ENCODE results near the gene MED16. TPM values are rescaled to one million over a fixed set of nuclear protein-coding genes. Genes with fewer than 3 reads are reported as not detected.

MED16 gene
- polyA plus RNA-seq (ENCODE audit: insufficient read depth in 1 of 5, insufficient read length in 5 of 5, low replicate concordance in 1 of 5), result 10 to 100 TPM; 36.7 to 76.2 (median 51.0) TPM
- long read RNA-seq, donor 1, transcript MED16-204 (15 exons, 3,420 nt), result major isoform, 6 of 169 reads
- long read RNA-seq, donor 1, partial matches to known transcripts, result 163 of 169 reads
- long read RNA-seq, donor 1, other reads (novel, unspliced or antisense), result 0 of 169 reads
- long read RNA-seq, donor 2, transcript MED16-204 (15 exons, 3,420 nt), result major isoform, 16 of 16 reads
- long read RNA-seq, donor 2, partial matches to known transcripts, result 0 of 16 reads
- long read RNA-seq, donor 2, other reads (novel, unspliced or antisense), result 0 of 16 reads
- long read RNA-seq, donor 3, transcript MED16-204 (15 exons, 3,420 nt), result major isoform, 7 of 12 reads
- long read RNA-seq, donor 3, partial matches to known transcripts, result 5 of 12 reads
- long read RNA-seq, donor 3, other reads (novel, unspliced or antisense), result 0 of 12 reads
- long read RNA-seq, donor 4, partial matches to known transcripts, result 0 of 4 reads
- long read RNA-seq, donor 4, other reads (novel, unspliced or antisense), result 0 of 4 reads
- long read RNA-seq, donor 5, transcript MED16-204 (15 exons, 3,420 nt), result major isoform, 9 of 25 reads
- long read RNA-seq, donor 5, partial matches to known transcripts, result 15 of 25 reads
- long read RNA-seq, donor 5, other reads (novel, unspliced or antisense), result 0 of 25 reads
- long read RNA-seq, donor 6, transcript MED16-204 (15 exons, 3,420 nt), result major isoform, 14 of 22 reads
- long read RNA-seq, donor 6, partial matches to known transcripts, result 8 of 22 reads
- long read RNA-seq, donor 6, other reads (novel, unspliced or antisense), result 0 of 22 reads
- long read RNA-seq, donor 7, transcript MED16-204 (15 exons, 3,420 nt), result major isoform, 14 of 72 reads
- long read RNA-seq, donor 7, partial matches to known transcripts, result 50 of 72 reads
- long read RNA-seq, donor 7, other reads (novel, unspliced or antisense), result 8 of 72 reads
- long read RNA-seq, donor 8, transcript MED16-204 (15 exons, 3,420 nt), result major isoform, 6 of 6 reads
- long read RNA-seq, donor 8, partial matches to known transcripts, result 0 of 6 reads
- long read RNA-seq, donor 8, other reads (novel, unspliced or antisense), result 0 of 6 reads

GRCh38 chr19:892894-893689 is at the start of gene MED16, which contains the start of gene RNU6-9:
Gene MED16, minus strand, starts transcription at chr19:893187. Its CDS starts 2,056 bp downstream, at chr19:891131.
Gene RNU6-9, plus strand, starts transcription at chr19:893484.
- DNase-seq, result peak; percentile 95 to 97

GRCh38 chr19:942133-942645 is 49.2 kb upstream of the MED16 start:
- DNase-seq, result no peak

- no peak for DNase-seq
Observed at GRCh38 chr19:941292-942132, 48.5 kb upstream of the MED16 start.

GRCh38 chr19:940591-941291 is 47.8 kb upstream of the MED16 start:
- no peak for DNase-seq

GRCh38 chr19:939922-940321 is 46.9 kb upstream of the MED16 start:
- DNase-seq, result no peak

- DNase-seq, result no peak
Observed at GRCh38 chr19:939439-939838, 46.5 kb upstream of the MED16 start.

- DNase-seq, result no peak
Observed at GRCh38 chr19:938233-938923, 45.4 kb upstream of the MED16 start.

- no peak for DNase-seq
Observed at GRCh38 chr19:937259-937694, 44.3 kb upstream of the MED16 start.

- DNase-seq, result no peak
Observed at GRCh38 chr19:936175-936546, 43.2 kb upstream of the MED16 start.

GRCh38 chr19:934865-935479 is 42.0 kb upstream of the MED16 start:
- DNase-seq, result peak; percentile 92 to 94

- no peak for DNase-seq
Observed at GRCh38 chr19:934197-934840, 41.3 kb upstream of the MED16 start.

- DNase-seq, result no peak
Observed at GRCh38 chr19:933553-933882, 40.5 kb upstream of the MED16 start.

GRCh38 chr19:932648-933552 is 39.9 kb upstream of the MED16 start:
- DNase-seq, result peak; percentile 85 to 86

- no peak for DNase-seq
Observed at GRCh38 chr19:931860-932647, 39.1 kb upstream of the MED16 start.

GRCh38 chr19:929891-930258 is 36.9 kb upstream of the MED16 start:
- DNase-seq, result no peak
